Measurements from ENCODE around the gene TEX35. TPM values are rescaled to one million over a fixed set of nuclear protein-coding genes. Genes with fewer than 3 reads are reported as not detected.

The TEX35 gene
- total RNA-seq, 4 donors from 2014 or later, result not detected

DNA sequence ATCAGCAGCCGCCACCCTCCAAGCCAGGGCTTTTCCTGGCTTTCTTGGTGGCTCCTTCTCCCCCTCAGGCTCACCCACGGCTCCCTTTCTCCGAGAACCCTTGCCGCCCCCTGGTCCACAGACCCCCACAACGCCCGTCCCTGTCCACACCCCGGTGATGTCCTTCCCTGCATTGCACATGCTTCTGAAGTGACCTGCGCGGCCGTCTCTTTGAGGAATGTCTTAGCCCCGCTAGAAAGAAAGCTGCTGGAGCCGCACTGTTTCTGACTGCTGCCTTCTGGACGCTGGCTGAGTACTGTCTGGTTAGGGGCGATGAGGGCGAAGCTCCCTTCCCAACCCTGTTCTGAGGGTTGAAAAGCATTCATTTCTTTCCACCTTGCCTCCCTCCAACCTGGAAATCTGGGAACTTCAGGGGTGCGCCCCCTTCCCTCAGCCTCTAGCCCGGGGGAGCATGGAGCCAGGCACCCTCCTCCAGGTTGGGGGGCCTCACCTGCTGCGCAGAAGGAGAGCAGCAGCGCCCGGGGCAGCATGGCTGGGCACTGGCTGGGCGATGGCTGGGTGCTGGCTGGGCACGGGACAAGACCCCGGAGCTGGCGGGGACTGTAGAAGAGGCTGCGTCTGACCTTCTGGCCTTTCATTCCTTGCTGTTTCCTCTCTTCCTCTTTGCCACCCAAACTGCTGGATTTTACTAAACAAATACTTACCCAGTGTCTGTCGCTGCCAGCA, 16.3 kb upstream of the TEX35 start, which contains the start of gene CLEC20A:
CLEC20A (minus strand) TSS at position 555 of the 726 bp plus-strand sequence; CDS start at position 530, 25 bp downstream.
- Histone ChIP-seq H3K36me3 (no peaks in the 10 kb centered on the region), H3K27ac (no peak within 1 kb of the TSS), H3K4me3 (no peak within 1 kb of the TSS), H3K4me1 (no peaks in the 10 kb centered on the region), H3K9me3 (no peaks in the 10 kb centered on the region), H3K27me3 (no peaks in the 10 kb centered on the region)
- 91 to 100% methylated on average over 5 to 19 of the region's 26 CpGs for WGBS, 2 donors (ENCODE audit: low coverage in 1 of 2)
- no peak for TF ChIP-seq POLR2A (IDR thresholded peaks at IDR 0.05)
- TF ChIP-seq CTCF (IDR thresholded peaks at IDR 0.05), result no peak
- no peak for TF ChIP-seq EP300 (IDR thresholded peaks at IDR 0.05)
- no peak for TF ChIP-seq POLR2AphosphoS5 (IDR thresholded peaks at IDR 0.05)
- ATAC-seq, result no peak

- no peak for ATAC-seq
- H3K27me3 ChIP-seq, result peaks cover 6% of the 10 kb centered on the region
- WGBS, 2 donors (ENCODE audit: low coverage in 1 of 2), result 92 to 100% methylated on average over 1 to 7 of the region's 7 CpGs
- H3K36me3 ChIP-seq, result no peaks in the 10 kb centered on the region
- H3K4me1 ChIP-seq, result no peaks in the 10 kb centered on the region
- no peak overlapping the region for H3K27ac ChIP-seq
- H3K4me3 ChIP-seq, result no peak overlapping the region
- H3K9me3 ChIP-seq, result no peaks in the 10 kb centered on the region
- TF ChIP-seq CTCF (IDR thresholded peaks at IDR 0.05) (no peak), POLR2AphosphoS5 (IDR thresholded peaks at IDR 0.05) (no peak), POLR2A (IDR thresholded peaks at IDR 0.05) (no peak), EP300 (IDR thresholded peaks at IDR 0.05) (no peak)
Measured at GRCh38 chr1:178497903-178498478, 14.9 kb upstream of the TEX35 start.

- no peak overlapping the region for H3K27ac ChIP-seq
- peaks cover 7% of the 10 kb centered on the region for H3K27me3 ChIP-seq
Measured at GRCh38 chr1:178498896-178499675, 13.8 kb upstream of the TEX35 start.

GRCh38 chr1:178500091-178500770, 12.7 kb upstream of the TEX35 start:
- Histone ChIP-seq H3K27me3 (peaks cover 7% of the 10 kb centered on the region), H3K27ac (no peak overlapping the region), H3K4me3 (no peak overlapping the region), H3K4me1 (no peaks in the 10 kb centered on the region), H3K36me3 (no peaks in the 10 kb centered on the region), H3K9me3 (no peaks in the 10 kb centered on the region)
- no peak for ATAC-seq
- no peak for TF ChIP-seq EP300 (IDR thresholded peaks at IDR 0.05)
- TF ChIP-seq POLR2AphosphoS5 (IDR thresholded peaks at IDR 0.05), result no peak
- TF ChIP-seq CTCF (IDR thresholded peaks at IDR 0.05), result no peak
- no peak for TF ChIP-seq POLR2A (IDR thresholded peaks at IDR 0.05)
- 84 to 95% methylated on average over 4 to 11 of the region's 11 CpGs for WGBS, 2 donors (ENCODE audit: low coverage in 1 of 2)

More at GRCh38 chr1:178498896-178499675, 13.8 kb upstream of the TEX35 start:
- no peak for ATAC-seq
- no peaks in the 10 kb centered on the region for H3K36me3 ChIP-seq
- no peak for TF ChIP-seq POLR2A (IDR thresholded peaks at IDR 0.05)
- no peak for TF ChIP-seq EP300 (IDR thresholded peaks at IDR 0.05)
- no peak for TF ChIP-seq POLR2AphosphoS5 (IDR thresholded peaks at IDR 0.05)
- TF ChIP-seq CTCF (IDR thresholded peaks at IDR 0.05), result no peak
- WGBS, 2 donors (ENCODE audit: low coverage in 1 of 2), result 72 to 99% methylated on average over 6 to 8 of the region's 16 CpGs
- no peaks in the 10 kb centered on the region for H3K9me3 ChIP-seq
- H3K4me1 ChIP-seq, result no peaks in the 10 kb centered on the region
- no peak overlapping the region for H3K4me3 ChIP-seq
